SK-N-SH (cell line): Measurements from ENCODE around the gene LMO2. TPM values are rescaled to one million over a fixed set of nuclear protein-coding genes. Genes with fewer than 3 reads are reported as not detected.

ENCODE experiments used
- CTCF ChIA-PET: fragments of 300-600, 350-600 bp; formaldehyde crosslinking; extraction: SDS; loops from one replicate; lab custom pipeline; 2021; lab: Yijun Ruan, JAX
- POLR2A ChIA-PET: fragments of 350-600 bp; sonication (Branson Sonifier 250); formaldehyde crosslinking; extraction: SDS; loops from one replicate; lab custom pipeline; 2020; ENCODE audit warnings: antibody characterized with exemption, inconsistent platforms; lab: Yijun Ruan, JAX
- DNase-seq: peaks from one replicate; pipeline ENCODE4 v3.0.0; 2012
- H2AFZ ChIP-seq: fragments of 200-600 bp; sonication (generic); 2 replicates; pipeline ENCODE4 v1.8.1; 2016; ENCODE audit warnings: antibody characterized with exemption, mild to moderate bottlenecking, low read depth
- H3F3A ChIP-seq: fragments of 200-600 bp; sonication (generic); replicated peaks from 2 replicates; pipeline ENCODE3; 2016; ENCODE audit warnings: antibody characterized with exemption, mild to moderate bottlenecking; ENCODE audit not compliant: insufficient read depth
- H3K27ac ChIP-seq, 2 experiments: fragments of 200-500 bp in 1 of 2; fragments of 200-600 bp in 1 of 2; sonication (Bioruptor generic) in 1 of 2; sonication (generic), shearing (Covaris generic) in 1 of 2; 2 replicates each; pipeline versions ENCODE4 v1.5.1 to v1.6.1; 2014 to 2016; ENCODE audit warnings: low read depth in 2 of 2, inconsistent platforms in 1 of 2, low read length in 1 of 2, mild to moderate bottlenecking in 1 of 2, mixed read lengths in 1 of 2
- H3K27me3 ChIP-seq: fragments of 200-600 bp; sonication (generic), shearing (Covaris generic); 2 replicates; pipeline ENCODE4 v1.6.1; 2016; ENCODE audit warnings: mixed run types; ENCODE audit not compliant: insufficient read depth
- H3K36me3 ChIP-seq, 2 experiments: fragments of 200-500 bp in 1 of 2; fragments of 200-600 bp in 1 of 2; sonication (Bioruptor generic) in 1 of 2; sonication (generic) in 1 of 2; replicated peaks in 1 of 2; 2 replicates each; pipeline versions ENCODE3 to v1.5.1; 2014 to 2016; ENCODE audit warnings: low read length in 1 of 2, mild to moderate bottlenecking in 1 of 2; ENCODE audit not compliant: insufficient read depth in 2 of 2, control insufficient read depth in 1 of 2
- H3K4me1 ChIP-seq, 2 experiments: fragments of 200-500 bp in 1 of 2; fragments of 200-600 bp in 1 of 2; sonication (Bioruptor generic) in 1 of 2; sonication (generic), shearing (Covaris generic) in 1 of 2; 2 replicates each; pipeline versions ENCODE4 v1.5.1 to v1.6.1; 2014 to 2016; ENCODE audit warnings: low read depth in 1 of 2, low read length in 1 of 2, mixed run types in 1 of 2; ENCODE audit not compliant: insufficient read depth in 2 of 2, control insufficient read depth in 1 of 2
- H3K4me2 ChIP-seq: fragments of 200-600 bp; sonication (generic), shearing (Covaris generic); 2 replicates; pipeline ENCODE4 v1.6.1; 2017; ENCODE audit warnings: mixed run types
- H3K4me3 ChIP-seq, 2 experiments: fragments of 200-500 bp in 1 of 2; fragments of 200-600 bp in 1 of 2; sonication (Bioruptor generic) in 1 of 2; sonication (generic), shearing (Covaris generic) in 1 of 2; 2 replicates each; pipeline versions ENCODE4 v1.5.1 to v1.8.1; 2014 to 2016; ENCODE audit warnings: low read depth in 2 of 2, inconsistent platforms in 1 of 2, low read length in 1 of 2, mild to moderate bottlenecking in 1 of 2, mixed read lengths in 1 of 2, moderate library complexity in 1 of 2
- H3K79me2 ChIP-seq: fragments of 200-600 bp; sonication (generic); 2 replicates; pipeline ENCODE4 v1.8.1; 2017; ENCODE audit warnings: mild to moderate bottlenecking; ENCODE audit not compliant: insufficient read depth
- H3K9ac ChIP-seq: fragments of 200-600 bp; sonication (generic); 2 replicates; pipeline ENCODE4 v1.6.1; 2017; ENCODE audit warnings: mixed run types
- H3K9me2 ChIP-seq: fragments of 200-600 bp; sonication (generic); 2 replicates; pipeline ENCODE4 v1.6.1; 2017; ENCODE audit warnings: mixed run types
- H3K9me3 ChIP-seq: fragments of 200-600 bp; sonication (generic); 2 replicates; pipeline ENCODE4 v1.6.1; 2017; ENCODE audit warnings: mixed run types, mild to moderate bottlenecking, moderate library complexity
- H4K20me1 ChIP-seq: fragments of 200-600 bp; sonication (generic); 2 replicates; pipeline ENCODE4 v1.6.1; 2017; ENCODE audit warnings: mild to moderate bottlenecking, mixed run types; ENCODE audit not compliant: insufficient read depth
- ELF1 ChIP-seq: IDR thresholded peaks from 2 replicates; pipeline ENCODE4 v1.4.0; 2012
- FOXJ3 ChIP-seq: sonication (generic); formaldehyde crosslinking; IDR thresholded peaks from 2 replicates; pipeline ENCODE4 v1.5.1; 2020; ENCODE audit warnings: mild to moderate bottlenecking, missing genetic modification reagents
- FOXM1 ChIP-seq: IDR thresholded peaks from 2 replicates; pipeline ENCODE4 v1.4.0; 2012; ENCODE audit warnings: low read depth, mild to moderate bottlenecking
- GABPA ChIP-seq: IDR thresholded peaks from 2 replicates; pipeline ENCODE4 v1.4.0; 2012; ENCODE audit warnings: low read depth, mild to moderate bottlenecking
- MXI1 ChIP-seq: IDR thresholded peaks from 2 replicates; pipeline ENCODE4 v1.6.1; 2012; ENCODE audit warnings: mild to moderate bottlenecking, low read depth, low read length, improper control_type of control experiment
- NFIC ChIP-seq: IDR thresholded peaks from 2 replicates; pipeline ENCODE4 v1.4.0; 2012; ENCODE audit warnings: borderline replicate concordance
- NRF1 ChIP-seq: IDR thresholded peaks from 2 replicates; pipeline ENCODE4 v1.6.1; 2012; ENCODE audit warnings: low read depth, mild to moderate bottlenecking, low read length
- RAD21 ChIP-seq: IDR thresholded peaks from 2 replicates; pipeline ENCODE4 v1.6.1; 2012; ENCODE audit warnings: mild to moderate bottlenecking, low read length
- SIN3A ChIP-seq: IDR thresholded peaks from 2 replicates; pipeline ENCODE4 v1.6.1; 2012; ENCODE audit warnings: low read depth, mild to moderate bottlenecking, low read length, moderate library complexity, borderline replicate concordance
- TEAD4 ChIP-seq: IDR thresholded peaks from 2 replicates; pipeline ENCODE4 v1.4.0; 2012; ENCODE audit warnings: mild to moderate bottlenecking, borderline replicate concordance; ENCODE audit not compliant: insufficient read depth
- WGBS: methylation state at CpG from one replicate; pipeline ENCODE4 v1.1.6; 2017; ENCODE audit warnings: low lambda C conversion rate; 5-methylcytosine and 5-hydroxymethylcytosine counted together
- polyA plus RNA-seq, 3 experiments: library from polyadenylated mRNA; depleted of rRNA; stranded (reverse); fragments of >200 nt; gene quantifications; 2 replicates each; pipeline ENCODE4 v1.2.3, GENCODE V29; 2012
- TF ChIP-seq, protein P1 (sequence below): IDR thresholded peaks from 2 replicates; pipeline ENCODE4 v1.4.0; 2012; ENCODE audit warnings: low read depth, borderline replicate concordance
- TF ChIP-seq, protein P2 (sequence below): fragments of 150-350 bp; IDR thresholded peaks from 2 replicates; pipeline ENCODE4 v1.6.1; 2016; ENCODE audit warnings: mild to moderate bottlenecking, low read depth, low read length
- TF ChIP-seq, protein P3 (sequence below): fragments of 200-600 bp; sonication (generic); IDR thresholded peaks from 2 replicates; pipeline ENCODE4 v1.6.1; 2017; ENCODE audit warnings: antibody characterized with exemption, mild to moderate bottlenecking, moderate library complexity

The LMO2 gene
- polyA plus RNA-seq, 1 of the 3 experiments (the other 2 are of a cell fraction): 0.05 TPM

DNA sequence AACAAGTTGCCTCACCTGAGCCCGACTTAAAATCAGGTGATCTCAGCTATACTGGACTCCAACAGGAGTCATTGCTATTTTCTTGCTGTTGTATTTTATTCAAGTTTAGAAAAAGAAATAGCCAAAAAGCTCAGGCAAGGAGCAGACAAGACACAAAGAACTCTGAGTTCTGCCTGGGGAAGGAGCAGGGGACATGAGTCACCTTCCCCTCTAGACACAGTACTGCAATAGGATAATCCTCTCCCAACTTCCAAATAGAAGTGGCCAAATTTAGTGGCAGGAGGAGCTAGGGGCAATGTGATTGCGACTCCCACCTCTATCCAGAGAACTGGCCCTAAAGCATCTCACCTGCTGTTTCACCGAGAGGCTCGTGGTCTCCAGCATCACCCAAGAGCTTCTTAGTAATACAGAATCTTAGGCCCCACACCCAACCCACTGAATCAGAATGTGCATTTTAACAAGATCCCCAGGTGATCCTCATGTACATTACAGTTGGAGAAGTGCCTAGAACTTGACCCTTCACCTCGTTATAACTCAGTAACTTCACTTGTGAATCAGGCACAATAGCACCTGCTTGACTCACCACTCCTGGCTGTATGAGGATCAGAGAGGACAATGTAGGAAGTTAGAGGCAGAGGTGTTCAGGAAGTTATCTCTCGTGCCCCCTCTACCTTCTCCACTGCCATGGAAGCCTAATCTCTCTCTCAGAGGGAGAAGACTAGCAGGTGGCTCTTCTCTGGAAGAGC is 60.8 kb downstream of the LMO2 start:
- Histone ChIP-seq H3K36me3 (no peaks in the 10 kb centered on the region), H3K4me3 (no peak overlapping the region), H3K79me2 (no peaks in the 10 kb centered on the region), H3F3A (peaks cover 11% of the 10 kb centered on the region), H3K4me1 (peaks cover 7 to 14% of the 10 kb centered on the region in 2 experiments; a peak in 3 of 4 replicates), H3K4me2 (no peak overlapping the region), H3K9ac (no peak overlapping the region), H2AFZ (no peak overlapping the region), H3K27ac (no peak overlapping the region), H3K9me2 (no peaks in the 10 kb centered on the region), H3K9me3 (no peaks in the 10 kb centered on the region), H3K27me3 (peaks cover 19% of the 10 kb centered on the region; the same call in 1 of the 2 replicates), H4K20me1 (no peaks in the 10 kb centered on the region)
- no peak for DNase-seq
- 37% methylated on average over 6 of the region's 6 CpGs for WGBS
- TF ChIP-seq GABPA (no peak), ELF1 (no peak), MXI1 (no peak), RAD21 (no peak), TEAD4 (no peak), SIN3A (no peak), FOXM1 (no peak), FOXJ3 (no peak), NRF1 (no peak), NFIC (no peak)
- TF ChIP-seq, protein P1, sequence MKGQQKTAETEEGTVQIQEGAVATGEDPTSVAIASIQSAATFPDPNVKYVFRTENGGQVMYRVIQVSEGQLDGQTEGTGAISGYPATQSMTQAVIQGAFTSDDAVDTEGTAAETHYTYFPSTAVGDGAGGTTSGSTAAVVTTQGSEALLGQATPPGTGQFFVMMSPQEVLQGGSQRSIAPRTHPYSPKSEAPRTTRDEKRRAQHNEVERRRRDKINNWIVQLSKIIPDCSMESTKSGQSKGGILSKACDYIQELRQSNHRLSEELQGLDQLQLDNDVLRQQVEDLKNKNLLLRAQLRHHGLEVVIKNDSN: no peak
- TF ChIP-seq, protein P2, sequence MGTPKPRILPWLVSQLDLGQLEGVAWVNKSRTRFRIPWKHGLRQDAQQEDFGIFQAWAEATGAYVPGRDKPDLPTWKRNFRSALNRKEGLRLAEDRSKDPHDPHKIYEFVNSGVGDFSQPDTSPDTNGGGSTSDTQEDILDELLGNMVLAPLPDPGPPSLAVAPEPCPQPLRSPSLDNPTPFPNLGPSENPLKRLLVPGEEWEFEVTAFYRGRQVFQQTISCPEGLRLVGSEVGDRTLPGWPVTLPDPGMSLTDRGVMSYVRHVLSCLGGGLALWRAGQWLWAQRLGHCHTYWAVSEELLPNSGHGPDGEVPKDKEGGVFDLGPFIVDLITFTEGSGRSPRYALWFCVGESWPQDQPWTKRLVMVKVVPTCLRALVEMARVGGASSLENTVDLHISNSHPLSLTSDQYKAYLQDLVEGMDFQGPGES: no peak
- TF ChIP-seq, protein P3, sequence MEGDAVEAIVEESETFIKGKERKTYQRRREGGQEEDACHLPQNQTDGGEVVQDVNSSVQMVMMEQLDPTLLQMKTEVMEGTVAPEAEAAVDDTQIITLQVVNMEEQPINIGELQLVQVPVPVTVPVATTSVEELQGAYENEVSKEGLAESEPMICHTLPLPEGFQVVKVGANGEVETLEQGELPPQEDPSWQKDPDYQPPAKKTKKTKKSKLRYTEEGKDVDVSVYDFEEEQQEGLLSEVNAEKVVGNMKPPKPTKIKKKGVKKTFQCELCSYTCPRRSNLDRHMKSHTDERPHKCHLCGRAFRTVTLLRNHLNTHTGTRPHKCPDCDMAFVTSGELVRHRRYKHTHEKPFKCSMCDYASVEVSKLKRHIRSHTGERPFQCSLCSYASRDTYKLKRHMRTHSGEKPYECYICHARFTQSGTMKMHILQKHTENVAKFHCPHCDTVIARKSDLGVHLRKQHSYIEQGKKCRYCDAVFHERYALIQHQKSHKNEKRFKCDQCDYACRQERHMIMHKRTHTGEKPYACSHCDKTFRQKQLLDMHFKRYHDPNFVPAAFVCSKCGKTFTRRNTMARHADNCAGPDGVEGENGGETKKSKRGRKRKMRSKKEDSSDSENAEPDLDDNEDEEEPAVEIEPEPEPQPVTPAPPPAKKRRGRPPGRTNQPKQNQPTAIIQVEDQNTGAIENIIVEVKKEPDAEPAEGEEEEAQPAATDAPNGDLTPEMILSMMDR: no peak
- CTCF ChIA-PET: interaction anchor here (1.1 to 10.2 kb wide), 13 partner anchors 10 to 530 kb away, joined by 3 to 213 read pairs (median 11); no protein-coding TSS in a partner anchor
- POLR2A ChIA-PET: no interaction called here
